Activated CD4-positive, CD25-positive, alpha-beta regulatory T cell treated with anti-CD3 and anti-CD28 coated beads, Interleukin-2, amount 50 U/mL, for 24 hours (primary cell): ENCODE data around the gene FKBP5.
"Not testable (repeated sequence)": the region's sequence is repeated elsewhere in the genome, so short reads cannot be mapped to it uniquely, and the experiment has no call there.

ENCODE experiments used
- ATAC-seq, 2 donors: fragments of 150-1000 bp; cut with Tn5 transposase; one replicate each; pipeline ENCODE4 v1.10.0; 2021; ENCODE audit warnings: mild to moderate bottlenecking in 1 of 2, moderate library complexity in 1 of 2

The FKBP5 gene

GRCh38 chr6:35609588-35609987, 79.1 kb downstream of the FKBP5 start:
- ATAC-seq, result no peak

DNA sequence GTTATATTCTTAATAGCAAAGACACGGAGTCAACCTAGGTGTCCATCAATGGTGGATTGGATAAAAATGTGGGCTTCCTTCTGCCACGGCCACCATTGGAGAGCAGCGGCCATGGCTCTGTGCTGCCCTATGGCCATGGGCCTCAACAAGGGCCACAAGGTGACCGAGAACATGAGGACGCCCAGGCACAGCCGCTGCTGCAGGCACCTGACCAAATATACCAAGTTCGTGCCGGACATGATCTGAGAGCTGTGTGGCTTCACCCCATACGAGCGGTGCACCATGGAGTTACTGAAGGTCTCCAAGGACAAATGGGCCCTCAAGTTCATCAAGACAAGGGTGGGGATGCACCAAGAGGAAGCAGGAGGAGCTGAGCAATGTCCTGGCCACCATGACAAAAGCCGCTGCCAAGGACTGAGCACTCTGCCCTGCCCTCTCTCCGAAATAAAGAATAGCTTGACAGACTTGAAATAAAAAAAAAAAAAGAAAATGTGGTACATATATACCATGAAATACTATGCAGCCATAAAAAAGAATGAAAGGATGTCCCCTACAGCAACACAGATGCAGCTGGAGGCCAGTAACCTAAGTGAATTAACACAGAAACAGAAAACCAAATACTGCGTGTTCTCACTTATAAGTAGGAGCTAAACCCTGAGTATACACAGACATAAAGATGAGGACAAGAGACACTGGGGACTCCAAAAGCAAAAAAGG, 81.0 kb downstream of the FKBP5 start:
- ATAC-seq, result no peak

GRCh38 chr6:35605600-35605999, 83.1 kb downstream of the FKBP5 start:
- no peak for ATAC-seq

- no peak for ATAC-seq
These were observed 85.2 kb downstream of the FKBP5 start for GRCh38 chr6:35603326-35604202.

DNA sequence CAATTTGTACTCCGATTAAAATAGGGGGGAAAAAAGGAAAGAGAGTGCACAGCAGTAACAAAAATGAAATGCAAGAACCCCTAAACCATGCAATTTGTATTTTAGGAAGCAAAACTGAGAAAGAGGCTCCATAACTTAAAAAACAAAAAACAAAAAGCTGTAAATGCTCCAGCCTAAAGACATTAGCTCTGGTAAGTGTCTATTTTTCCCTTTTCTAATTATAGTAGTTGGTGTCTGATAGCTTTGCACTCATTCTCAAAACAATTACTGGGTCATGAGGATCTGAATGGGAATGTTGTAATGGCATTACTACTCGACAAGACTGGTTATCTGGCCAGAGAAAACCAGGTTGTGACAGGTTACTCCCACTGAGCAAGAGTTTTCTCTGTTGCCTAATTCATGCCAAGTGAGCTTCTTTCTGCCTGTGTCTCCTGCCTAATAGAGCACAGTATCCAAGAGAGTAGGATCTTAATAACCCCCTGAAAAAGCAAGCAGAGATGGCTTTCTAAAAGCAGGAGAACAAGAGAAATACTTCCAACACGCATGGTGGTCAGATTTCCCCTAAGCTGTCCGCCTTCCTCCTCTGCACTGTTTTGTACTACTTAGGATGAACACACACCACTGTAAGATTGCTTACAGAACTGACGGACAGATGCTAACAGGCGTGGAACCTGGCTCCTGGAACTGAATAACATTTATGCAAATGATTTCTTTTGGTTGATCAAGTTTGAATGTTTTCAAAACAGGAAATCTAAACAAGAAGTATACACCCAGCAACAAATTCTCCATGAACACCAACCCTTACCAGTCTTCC, 86.4 kb downstream of the FKBP5 start:
- no peak for ATAC-seq

DNA sequence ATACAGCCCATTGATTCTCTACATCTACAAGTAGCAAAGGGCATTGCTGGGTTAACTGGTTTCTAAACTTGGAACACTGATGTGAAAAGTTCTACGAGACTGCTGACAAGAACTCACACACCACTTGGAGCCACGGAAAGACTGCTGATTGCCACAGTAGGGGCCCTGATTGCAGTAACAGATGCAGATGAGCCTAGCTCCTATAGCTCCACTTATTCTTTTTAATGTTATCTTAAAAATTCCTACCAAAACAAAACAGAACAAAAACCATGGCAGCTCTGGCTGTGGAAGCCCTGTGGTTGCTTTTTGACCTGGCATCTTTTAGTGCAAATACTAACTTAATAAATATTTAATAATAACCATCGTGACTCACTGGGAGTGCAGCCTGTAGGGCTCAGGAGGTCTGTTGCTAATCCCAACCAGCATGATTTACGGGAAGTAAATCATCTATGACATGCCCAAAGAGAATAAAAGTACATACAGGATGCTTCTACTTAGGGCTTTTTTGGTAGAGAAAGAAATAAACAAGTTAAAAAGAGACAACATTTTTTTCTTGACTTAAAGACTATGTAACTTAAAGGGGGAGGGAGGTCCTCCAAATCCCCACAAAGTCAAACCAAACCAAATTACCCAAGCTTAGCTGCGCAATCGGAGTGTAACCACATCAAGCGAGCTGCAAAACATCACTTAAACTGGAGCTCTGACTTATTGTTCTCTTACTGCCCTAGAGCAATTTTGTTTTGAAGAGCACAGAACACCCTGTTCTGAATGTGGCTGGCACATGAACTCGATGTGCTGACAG, 87.2 kb downstream of the FKBP5 start:
- peak; percentile 77 to 78 for ATAC-seq

- ATAC-seq, result no peak
These were observed 88.0 kb downstream of the FKBP5 start for GRCh38 chr6:35600659-35601125.

- peak; percentile 33 to 53 for ATAC-seq
These were observed 88.7 kb downstream of the FKBP5 start for GRCh38 chr6:35599761-35600658.

- not testable (repeated sequence) for ATAC-seq
These were observed 90.1 kb downstream of the FKBP5 start for GRCh38 chr6:35598621-35599020.

DNA sequence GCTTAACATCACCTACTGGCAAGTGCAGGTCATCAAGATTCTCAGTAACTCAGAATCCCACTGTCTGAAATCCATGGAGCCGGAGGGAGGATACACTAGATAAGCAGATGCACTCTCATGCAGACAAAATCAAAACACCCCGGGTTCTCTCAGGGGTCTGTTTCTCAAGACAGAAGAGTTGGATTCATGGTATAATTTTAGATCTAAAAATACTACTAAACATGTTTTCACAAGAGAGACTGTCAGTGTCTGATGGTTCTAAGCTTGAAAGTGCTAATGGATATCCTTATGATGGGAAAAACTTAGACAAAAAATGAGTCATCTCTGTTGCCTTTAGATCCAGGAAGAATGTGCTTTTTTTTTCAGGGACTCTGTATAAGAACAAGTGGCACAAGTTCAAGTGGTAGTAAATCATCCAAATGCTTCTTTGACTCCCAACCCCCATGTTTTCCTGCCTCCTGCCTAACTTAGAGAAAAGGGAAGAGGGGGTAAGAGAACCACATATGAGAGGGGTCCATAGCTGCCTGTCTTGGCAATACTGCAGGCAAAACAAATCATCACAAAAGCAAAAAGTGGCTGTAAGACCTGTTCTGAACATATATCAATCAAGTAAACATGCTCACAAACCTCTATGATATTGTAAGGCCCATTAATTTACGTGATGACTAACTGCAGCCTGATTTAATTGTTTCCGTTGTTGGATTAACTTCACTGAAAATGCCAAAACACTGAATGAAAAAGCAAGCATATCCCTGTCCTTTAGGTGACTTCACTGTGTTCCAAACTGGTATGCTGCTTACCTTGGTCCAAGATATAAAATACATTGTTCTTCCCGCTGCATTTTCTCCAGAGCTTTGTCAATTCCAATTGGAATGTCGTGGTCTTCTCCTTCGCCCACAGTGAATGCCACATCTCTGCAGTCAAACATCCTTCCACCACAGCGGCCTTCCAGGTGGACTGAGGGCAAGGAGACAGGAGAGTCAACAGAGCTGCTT, 92.0 kb downstream of the FKBP5 start:
- ATAC-seq, result no peak

DNA sequence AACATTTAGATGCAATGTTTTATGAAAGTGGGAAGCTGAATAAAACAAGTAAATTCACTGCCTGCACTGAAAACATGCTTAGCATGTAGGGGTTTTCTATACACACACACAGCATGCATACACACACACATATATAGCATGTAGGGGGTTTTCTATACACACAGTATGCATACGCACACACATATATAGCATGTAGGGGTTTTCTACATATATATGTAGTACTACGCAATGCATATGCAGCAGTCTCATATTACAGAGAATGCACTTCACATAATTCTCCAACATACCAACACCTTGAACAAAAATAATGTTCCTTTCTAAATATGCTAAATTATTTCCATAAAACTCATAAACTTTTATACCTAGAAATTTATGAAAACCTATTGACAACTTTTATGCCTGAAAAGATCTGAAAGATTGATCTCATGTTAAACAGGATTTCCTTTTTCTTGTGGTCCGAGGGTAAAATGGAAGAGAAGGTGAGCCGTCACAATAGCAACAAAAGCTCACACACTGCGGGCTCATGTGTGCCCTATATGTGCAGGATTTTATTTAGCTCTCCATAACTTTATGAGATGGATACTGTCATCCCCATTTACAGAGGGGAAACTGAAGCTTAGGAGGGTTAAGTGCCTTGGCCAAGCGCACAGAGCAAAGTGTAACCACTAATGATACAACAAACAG, 94.1 kb downstream of the FKBP5 start:
- no peak for ATAC-seq

DNA sequence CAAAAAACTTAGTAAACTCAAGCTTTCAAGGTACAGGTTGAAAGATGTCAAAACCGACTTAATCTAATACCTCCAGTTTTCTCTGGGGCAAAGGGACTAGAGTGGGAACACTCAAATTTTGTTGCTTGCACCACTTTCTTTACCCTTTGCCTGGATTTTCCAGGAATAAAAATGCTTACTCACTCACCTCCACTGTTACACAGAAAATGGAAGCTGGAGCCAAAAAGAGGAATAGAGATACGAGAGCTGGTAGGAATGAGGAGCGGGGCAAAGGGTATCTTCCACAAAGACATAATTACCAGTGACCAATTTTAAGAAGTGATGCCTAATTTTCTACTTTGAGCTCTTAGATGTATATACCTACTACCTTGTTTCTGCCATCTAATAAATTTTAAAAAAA, 96.5 kb downstream of the FKBP5 start:
- ATAC-seq, result no peak

- no peak for ATAC-seq
These were observed 98.1 kb downstream of the FKBP5 start for GRCh38 chr6:35590622-35591066.

- no peak for ATAC-seq
These were observed 98.8 kb downstream of the FKBP5 start for GRCh38 chr6:35589904-35590303.

DNA sequence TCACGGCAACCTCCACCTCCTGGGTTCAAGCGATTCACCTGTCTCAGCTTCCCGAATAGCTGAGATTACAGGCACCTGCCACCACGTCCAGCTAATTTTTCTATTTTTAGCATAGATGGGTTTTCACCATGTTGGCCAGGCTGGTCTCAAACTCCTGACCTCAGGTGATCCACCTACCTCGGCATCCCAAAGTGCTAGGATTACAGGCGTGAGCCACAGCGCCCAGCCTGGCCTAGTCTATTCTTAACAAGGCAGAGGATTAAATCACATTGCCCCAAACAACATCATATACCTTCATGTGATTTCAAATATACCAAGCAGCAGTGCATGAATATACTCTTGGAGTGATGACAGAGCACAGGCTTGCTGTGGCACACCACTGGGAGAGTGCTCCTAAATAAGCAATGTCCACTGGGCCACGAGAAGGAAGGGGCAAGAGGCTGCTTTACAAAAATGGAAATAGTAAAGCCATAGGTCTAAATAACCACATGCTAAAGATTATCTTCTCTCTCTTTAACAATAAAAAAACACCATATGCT, 99.4 kb downstream of the FKBP5 start:
- no peak for ATAC-seq

DNA sequence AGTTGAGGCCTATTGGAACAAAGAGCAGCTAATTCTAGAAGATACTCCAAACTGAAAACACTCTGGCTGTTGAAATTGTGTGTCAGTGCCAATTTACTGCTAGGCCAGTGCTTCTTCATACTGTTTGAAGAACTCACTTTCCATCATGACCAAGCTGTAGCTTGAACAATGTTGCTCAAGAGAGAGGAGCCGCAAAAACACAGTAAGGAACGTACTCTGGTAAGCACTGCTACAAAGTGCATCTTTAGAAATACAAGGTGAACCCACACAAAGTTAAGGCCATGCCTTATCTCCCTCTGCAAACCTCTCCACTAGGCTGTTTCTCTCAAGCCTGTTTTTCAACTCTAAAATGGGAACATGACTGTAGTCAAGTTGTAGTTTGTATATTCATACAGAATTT, 101.5 kb downstream of the FKBP5 start:
- no peak for ATAC-seq

GRCh38 chr6:35586542-35586941, 102.2 kb downstream of the FKBP5 start:
- no peak for ATAC-seq

- no peak for ATAC-seq
These were observed 103.1 kb downstream of the FKBP5 start for GRCh38 chr6:35585658-35586057.
